GM12892 (cell line): Measurements from ENCODE around the gene UGT1A6.

ENCODE experiments used
- POLR2A ChIP-seq: IDR thresholded peaks from 2 replicates; pipeline ENCODE4 v1.6.1; 2011; ENCODE audit warnings: low read depth, low read length, control low read depth
- POLR2AphosphoS5 ChIP-seq: IDR thresholded peaks from 2 replicates; pipeline ENCODE4 v1.6.1; 2011; ENCODE audit warnings: low read depth, low read length, control low read depth
- TAF1 ChIP-seq: IDR thresholded peaks from 2 replicates; pipeline ENCODE4 v1.6.1; 2011; ENCODE audit warnings: low read depth, mild to moderate bottlenecking, control low read depth, low read length, borderline replicate concordance

DNA sequence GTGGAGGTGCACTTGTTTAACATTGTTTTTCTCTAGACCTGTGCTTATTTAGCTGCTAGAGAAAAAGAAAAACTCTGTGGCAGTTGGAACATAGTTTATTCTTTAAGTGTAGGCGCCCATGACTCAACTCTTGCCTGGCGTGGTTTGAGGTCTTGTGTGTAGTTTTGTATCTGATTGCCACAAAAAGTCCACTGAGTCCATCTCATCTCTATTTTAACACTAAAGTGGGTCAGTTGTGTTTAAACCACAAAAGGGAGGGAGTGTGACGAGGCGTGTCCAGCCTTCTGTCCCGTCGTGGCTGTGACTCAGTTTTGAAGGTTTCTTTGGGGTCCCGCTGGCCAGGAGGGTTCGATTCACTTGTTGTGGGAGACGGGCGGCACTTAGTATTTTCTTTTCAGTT lies 36.2 kb upstream of the UGT1A6 start:
- TF ChIP-seq POLR2A: no peak
- TF ChIP-seq POLR2AphosphoS5: no peak
- TF ChIP-seq TAF1: no peak
